ENCODE data around the gene IRF8. TPM values are rescaled to one million over a fixed set of nuclear protein-coding genes. Genes with fewer than 3 reads are reported as not detected.

IRF8 gene
- total and polyA plus RNA-seq, 2 of the 13 experiments (the other 11 are each of a cell fraction or from before 2014, with no cell fraction given), result not detected

GRCh38 chr16:85850344-85850880 is 48.5 kb upstream of the IRF8 start:
- H3K79me2 ChIP-seq (ENCODE audit: insufficient read depth, low read length), result no peaks in the 10 kb centered on the region
- H3K36me3 ChIP-seq (replicated peaks in 1 of 2; ENCODE audit: control insufficient read depth in 1 of 2, insufficient read depth in 2 of 2, low read length in 2 of 2), result no peaks in the 10 kb centered on the region
- no peak overlapping the region for H3K9ac ChIP-seq (ENCODE audit: insufficient read depth, low read depth, low read length)
- in situ Hi-C loops (cut with HindIII; ENCODE audit: extremely low pct_ligation_motif_present, low pct_unique_long_range_greater_than_20kb), result no loop called here
- intact Hi-C loops (cut with micrococcal nuclease; ENCODE audit: unreplicated experiment), result no loop called here
- DNase-seq (ENCODE audit: low spot score), result peak; percentile 47
- H3K4me2 ChIP-seq (ENCODE audit: low read depth, low read length), result peak overlapping the region; percentile 99
- no peak overlapping the region for H2AFZ ChIP-seq (ENCODE audit: low read length)
- no TSS peak for BruUV-seq (replicated peaks)
- ChIA-PET POLR2A (no interaction called here), CTCF (ENCODE audit: low intra/inter-chr PET ratio, low total read pairs) (no interaction called here)
- ATAC-seq, result no peak; the same call in 2 of the 3 replicates
- no peak overlapping the region for H3K27ac ChIP-seq (ENCODE audit: extremely low read length, insufficient read depth, low read length)
- 0% methylated on average over 5 of the region's 5 CpGs for WGBS (ENCODE audit: low lambda C conversion rate)
- no peaks in the 10 kb centered on the region for H4K20me1 ChIP-seq (ENCODE audit: insufficient read depth, low read length)
- H3K4me3 ChIP-seq (replicated peaks in 1 of 3; ENCODE audit: insufficient read depth in 1 of 3, low read depth in 2 of 3, low read length in 3 of 3), result 0 out of 6 replicates have a peak overlapping the region, but pooled peaks of 1 of the 3 experiments have one; percentile 21
- FAIRE-seq, result no peak
- peaks cover 0 to 7% of the 10 kb centered on the region in 2 experiments; a peak in 2 of 5 replicates for H3K27me3 ChIP-seq (ENCODE audit: control insufficient read depth in 1 of 2, insufficient read depth in 2 of 2, low read length in 2 of 2)
- H3K9me3 ChIP-seq (ENCODE audit: low read length), result peaks cover 5% of the 10 kb centered on the region; the same call in 1 of the 2 replicates
- peaks cover 80% of the 10 kb centered on the region for H3K4me1 ChIP-seq (ENCODE audit: insufficient read depth, low read length)
- no peak for TF ChIP-seq NONO (IDR thresholded peaks at IDR 0.05)
- peak; percentile 27; the same call in 1 of the 2 replicates for TF ChIP-seq NONO (CRISPR knock-in tag; conservative IDR thresholded peaks at IDR 0.05)
- no peak for TF ChIP-seq PCBP2 (optimal IDR thresholded peaks at IDR 0.05; ENCODE audit: low read depth, low read length, poor library complexity, severe bottlenecking)
- TF ChIP-seq MTA3 (CRISPR knock-in tag; IDR thresholded peaks at IDR 0.05), result no peak
- no peak for TF ChIP-seq MED13 (CRISPR knock-in tag; IDR thresholded peaks at IDR 0.05)
- TF ChIP-seq RFXANK (CRISPR knock-in tag; IDR thresholded peaks at IDR 0.05), result no peak
- TF ChIP-seq U2AF2 (IDR thresholded peaks at IDR 0.05; ENCODE audit: low read depth, low read length), result no peak
- no peak for TF ChIP-seq ZNF75D (CRISPR knock-in tag; IDR thresholded peaks at IDR 0.05; ENCODE audit: borderline replicate concordance)
- TF ChIP-seq TFAP4 (IDR thresholded peaks at IDR 0.05; ENCODE audit: borderline replicate concordance, low read depth), result no peak
- TF ChIP-seq RFX5 (IDR thresholded peaks at IDR 0.05; ENCODE audit: low read depth, low read length), result no peak
- TF ChIP-seq ZEB1 (IDR thresholded peaks at IDR 0.05; ENCODE audit: insufficient replicate concordance, low read depth), result no peak
- TF ChIP-seq ZBTB20 (CRISPR knock-in tag; IDR thresholded peaks at IDR 0.05; ENCODE audit: borderline replicate concordance, low read depth), result no peak
- no peak for TF ChIP-seq ELF4 (CRISPR knock-in tag; IDR thresholded peaks at IDR 0.05; ENCODE audit: borderline replicate concordance)
- no peak for TF ChIP-seq TAF1 (CRISPR knock-in tag; IDR thresholded peaks at IDR 0.05)
- no peak for TF ChIP-seq ZNF740 (CRISPR knock-in tag; IDR thresholded peaks at IDR 0.05)
- TF ChIP-seq ZNF292 (CRISPR knock-in tag; IDR thresholded peaks at IDR 0.05; ENCODE audit: borderline replicate concordance, low read depth), result no peak; the same call in 1 of the 2 replicates
- no peak for TF ChIP-seq PAX8 (CRISPR knock-in tag; IDR thresholded peaks at IDR 0.05; ENCODE audit: borderline replicate concordance)
- TF ChIP-seq SKI (IDR thresholded peaks at IDR 0.05; ENCODE audit: partially characterized antibody), result peak; percentile 9
- TF ChIP-seq HDAC6 (IDR thresholded peaks at IDR 0.05; ENCODE audit: low read depth, low read length), result no peak
- TF ChIP-seq HNRNPLL (IDR thresholded peaks at IDR 0.05; ENCODE audit: low read depth, low read length, poor library complexity, severe bottlenecking), result no peak

All from HepG2 (cell line).